Endothelial cell of umbilical vein (primary cell): ENCODE data around the gene FAM25C.
"Not testable (repeated sequence)": the region's sequence is repeated elsewhere in the genome, so short reads cannot be mapped to it uniquely, and the experiment has no call there.

Experiments used
- CTCF ChIP-seq, 2 donors: IDR thresholded peaks; 1 replicate in 1 of 2; 2 replicates in 1 of 2; pipeline ENCODE4 v1.5.1; 2011; ENCODE audit warnings: low read length in 2 of 2, mild to moderate bottlenecking in 2 of 2, moderate library complexity in 2 of 2, control low read depth in 1 of 2, inconsistent platforms in 1 of 2, low read depth in 1 of 2; ENCODE audit not compliant: insufficient read depth in 1 of 2; ENCODE audit errors: extremely low read depth in 1 of 2
- EZH2 ChIP-seq: IDR thresholded peaks from 2 replicates; pipeline ENCODE4 v1.6.1; 2012; ENCODE audit warnings: borderline replicate concordance, low read depth, mild to moderate bottlenecking, moderate library complexity, low read length, inconsistent platforms; ENCODE audit not compliant: severe bottlenecking
- FOS ChIP-seq: IDR thresholded peaks from 2 replicates; pipeline ENCODE4 v1.6.1; 2011; ENCODE audit warnings: mild to moderate bottlenecking, low read length, moderate library complexity, borderline replicate concordance; ENCODE audit not compliant: insufficient read depth
- GATA2 ChIP-seq: IDR thresholded peaks from 2 replicates; pipeline ENCODE4 v1.7.0; 2011; ENCODE audit warnings: low read depth, mild to moderate bottlenecking, moderate library complexity, mixed read lengths, low read length; ENCODE audit not compliant: insufficient read length, insufficient read depth
- JUN ChIP-seq: IDR thresholded peaks from 2 replicates; pipeline ENCODE4 v1.6.1; 2011; ENCODE audit warnings: borderline replicate concordance, low read depth; ENCODE audit not compliant: insufficient read length, insufficient read depth
- MYC ChIP-seq: IDR thresholded peaks from one replicate; pipeline ENCODE4 v1.6.1; 2011; ENCODE audit warnings: mild to moderate bottlenecking, low read depth, low read length
- POLR2A ChIP-seq: IDR thresholded peaks from 2 replicates; pipeline ENCODE4 v1.6.1; 2012; ENCODE audit warnings: low read depth, mild to moderate bottlenecking, control low read depth, low read length
- POLR2AphosphoS5 ChIP-seq: IDR thresholded peaks from 2 replicates; pipeline ENCODE4 v1.6.1; 2012; ENCODE audit warnings: low read depth, mild to moderate bottlenecking, control low read depth, low read length, moderate library complexity; ENCODE audit not compliant: insufficient read depth

GRCh38 chr10:47999691-48000090, at the start of gene FAM25C:
- not testable (repeated sequence) for TF ChIP-seq JUN; CTCF (IDR thresholded peaks at IDR 0.05; ENCODE audit: extremely low read depth in 1 of 2, insufficient read depth in 1 of 2, low read depth in 1 of 2, low read length in 2 of 2); POLR2AphosphoS5; POLR2A; FOS; EZH2; MYC; GATA2
